IPS-18c (cell line): ENCODE results near the gene COA4.

Experiments
- H3K4me3 ChIP-seq: 2 replicates; pipeline ENCODE4 v1.7.0; 2013; ENCODE audit warnings: low read depth, mild to moderate bottlenecking, low read length, moderate library complexity; ENCODE audit not compliant: insufficient read depth
- H3K9me3 ChIP-seq: one replicate; pipeline ENCODE4 v1.6.1; 2013; ENCODE audit warnings: mild to moderate bottlenecking, low read length, moderate library complexity; ENCODE audit not compliant: control insufficient read depth, insufficient read depth

The COA4 gene

GRCh38 chr11:73872749-73873357, 3.8 kb downstream of the COA4 start:
- Histone ChIP-seq H3K4me3 (no peak overlapping the region), H3K9me3 (no peaks in the 10 kb centered on the region)

- no peak overlapping the region for H3K4me3 ChIP-seq
- H3K9me3 ChIP-seq: no peaks in the 10 kb centered on the region
These were observed 6.4 kb downstream of the COA4 start for GRCh38 chr11:73870261-73870660.

- no peak overlapping the region for H3K4me3 ChIP-seq
- no peaks in the 10 kb centered on the region for H3K9me3 ChIP-seq
These were observed 7.2 kb downstream of the COA4 start for GRCh38 chr11:73869332-73869949.

- Histone ChIP-seq H3K4me3 (no peak overlapping the region), H3K9me3 (no peaks in the 10 kb centered on the region)
These were observed 10.1 kb downstream of the COA4 start for GRCh38 chr11:73866586-73866996.

GRCh38 chr11:73866095-73866579, 10.5 kb downstream of the COA4 start:
- no peak overlapping the region for H3K4me3 ChIP-seq
- H3K9me3 ChIP-seq: no peaks in the 10 kb centered on the region

- no peaks in the 10 kb centered on the region for H3K9me3 ChIP-seq
- no peak overlapping the region for H3K4me3 ChIP-seq
These were observed 13.7 kb downstream of the COA4 start for GRCh38 chr11:73862986-73863385.

GRCh38 chr11:73860202-73860601, 16.4 kb downstream of the COA4 start:
- Histone ChIP-seq H3K4me3 (no peak overlapping the region), H3K9me3 (no peaks in the 10 kb centered on the region)

GRCh38 chr11:73859671-73860070, 17.0 kb downstream of the COA4 start:
- H3K9me3 ChIP-seq: no peaks in the 10 kb centered on the region
- H3K4me3 ChIP-seq: no peak overlapping the region

GRCh38 chr11:73856031-73856567, 20.5 kb downstream of the COA4 start:
- Histone ChIP-seq H3K4me3 (no peak overlapping the region), H3K9me3 (no peaks in the 10 kb centered on the region)

- Histone ChIP-seq H3K4me3 (no peak overlapping the region), H3K9me3 (no peaks in the 10 kb centered on the region)
These were observed 22.0 kb downstream of the COA4 start for GRCh38 chr11:73854680-73855079.

- Histone ChIP-seq H3K4me3 (no peak overlapping the region), H3K9me3 (no peaks in the 10 kb centered on the region)
These were observed 24.6 kb downstream of the COA4 start for GRCh38 chr11:73852049-73852448.

GRCh38 chr11:73851046-73851764, 25.4 kb downstream of the COA4 start:
- no peak overlapping the region for H3K4me3 ChIP-seq

GRCh38 chr11:73839123-73839457, 37.6 kb downstream of the COA4 start:
- H3K9me3 ChIP-seq: no peaks in the 10 kb centered on the region
- H3K4me3 ChIP-seq: no peak overlapping the region

More at GRCh38 chr11:73851046-73851764, 25.4 kb downstream of the COA4 start:
- no peaks in the 10 kb centered on the region for H3K9me3 ChIP-seq

GRCh38 chr11:73838443-73839122, 38.1 kb downstream of the COA4 start:
- H3K9me3 ChIP-seq: no peaks in the 10 kb centered on the region
- H3K4me3 ChIP-seq: no peak overlapping the region

GRCh38 chr11:73833067-73833466, 43.6 kb downstream of the COA4 start:
- H3K9me3 ChIP-seq: no peaks in the 10 kb centered on the region
- no peak overlapping the region for H3K4me3 ChIP-seq

GRCh38 chr11:73830261-73830660, 46.4 kb downstream of the COA4 start:
- Histone ChIP-seq H3K9me3 (no peaks in the 10 kb centered on the region), H3K4me3 (no peak overlapping the region)
